Activated gamma-delta T cell treated with anti-CD3 and anti-CD28 coated beads, Interleukin-2, amount 50 U/mL, for 16 hours (primary cell): Measurements from ENCODE around the gene SAP130.

Experiments
- DNase-seq: peaks from one replicate; pipeline ENCODE4 v3.0.0-alpha.2; 2020; ENCODE audit warnings: low read depth

SAP130 gene

GRCh38 chr2:128027801-128028667 is at the start of gene SAP130:
Gene SAP130, minus strand, starts transcription at chr2:128028059. Its CDS starts 1,767 bp downstream, at chr2:128026292.
- peak; percentile 98 for DNase-seq

GRCh38 chr2:128076461-128077106 is 48.7 kb upstream of the SAP130 start:
- no peak for DNase-seq

GRCh38 chr2:128073278-128073677 is 45.4 kb upstream of the SAP130 start:
- no peak for DNase-seq

- no peak for DNase-seq
Observed at GRCh38 chr2:128069769-128070168, 41.9 kb upstream of the SAP130 start.

GRCh38 chr2:128064353-128064752 is 36.5 kb upstream of the SAP130 start:
- DNase-seq, result no peak

GRCh38 chr2:128062571-128062970 is 34.7 kb upstream of the SAP130 start:
- DNase-seq, result no peak

GRCh38 chr2:128058114-128058513 is 30.3 kb upstream of the SAP130 start:
- no peak for DNase-seq

GRCh38 chr2:128057334-128057733 is 29.5 kb upstream of the SAP130 start:
- no peak for DNase-seq

- DNase-seq, result no peak
Observed at GRCh38 chr2:128054104-128054885, 26.4 kb upstream of the SAP130 start.

GRCh38 chr2:128053331-128053730 is 25.5 kb upstream of the SAP130 start:
- no peak for DNase-seq

GRCh38 chr2:128043041-128043440 is 15.2 kb upstream of the SAP130 start:
- DNase-seq, result no peak

- no peak for DNase-seq
Observed at GRCh38 chr2:128041561-128041960, 13.7 kb upstream of the SAP130 start.

- no peak for DNase-seq
Observed at GRCh38 chr2:128040166-128040771, 12.4 kb upstream of the SAP130 start.

- DNase-seq, result no peak
Observed at GRCh38 chr2:128039535-128039934, 11.7 kb upstream of the SAP130 start.

GRCh38 chr2:128038411-128038810 is 10.6 kb upstream of the SAP130 start:
- DNase-seq, result no peak

GRCh38 chr2:128037649-128038048 is 9.8 kb upstream of the SAP130 start:
- no peak for DNase-seq

GRCh38 chr2:128036748-128037607 is 9.1 kb upstream of the SAP130 start:
- DNase-seq, result no peak

- DNase-seq, result no peak
Observed at GRCh38 chr2:128032092-128032491, 4.2 kb upstream of the SAP130 start.

- no peak for DNase-seq
Observed at GRCh38 chr2:128028668-128029054, 802 bp upstream of the SAP130 start.

GRCh38 chr2:128027278-128027800 is 520 bp downstream of the SAP130 start:
- DNase-seq, result peak; percentile 99
